Heart left ventricle (tissue), 16 donors: ENCODE results near the gene ANKUB1. TPM values are rescaled to one million over a fixed set of nuclear protein-coding genes. Genes with fewer than 3 reads are reported as not detected.

Experiments
- ATAC-seq, 4 donors: fragments of 200-7000 bp; cut with Tn5 transposase; one replicate each; pipeline ENCODE4 v1.9.1; 2020 to 2022; ENCODE audit warnings: moderate library complexity in 4 of 4, mild to moderate bottlenecking in 3 of 4, moderate number of reproducible peaks in 1 of 4
- DNase-seq, 5 donors: peaks; one replicate each; pipeline ENCODE4 v3.0.0-alpha.2; 2020
- H3K27ac ChIP-seq, 12 donors: fragments of 200-600 bp; sonication (generic) in 4 of 12; one replicate each; pipeline versions ENCODE4 v1.5.0 to v1.8.0; 2016 to 2022; ENCODE audit warnings: mild to moderate bottlenecking in 2 of 12
- H3K27me3 ChIP-seq, 9 donors: fragments of 200-600 bp; sonication (generic) in 2 of 9; one replicate each; pipeline versions ENCODE4 v1.5.1 to v1.8.0; 2016 to 2022; ENCODE audit warnings: mild to moderate bottlenecking in 3 of 9
- H3K36me3 ChIP-seq, 9 donors: fragments of 200-600 bp; sonication (generic) in 2 of 9; one replicate each; pipeline versions ENCODE4 v1.5.0 to v1.8.0; 2018 to 2022; ENCODE audit warnings: mild to moderate bottlenecking in 2 of 9
- H3K4me1 ChIP-seq, 12 donors: fragments of 200-600 bp; sonication (generic) in 4 of 12; one replicate each; pipeline versions ENCODE4 v1.5.0 to v1.8.0; 2016 to 2022; ENCODE audit warnings: mild to moderate bottlenecking in 3 of 12
- H3K4me3 ChIP-seq, 12 donors: fragments of 200-600 bp; sonication (generic) in 4 of 12; one replicate each; pipeline versions ENCODE4 v1.5.0 to v1.8.0; 2017 to 2022; ENCODE audit warnings: mild to moderate bottlenecking in 9 of 12, moderate library complexity in 4 of 12
- H3K9me3 ChIP-seq, 12 donors: fragments of 200-600 bp; sonication (generic) in 4 of 12; one replicate each; pipeline versions ENCODE4 v1.5.0 to v1.8.0; 2016 to 2022; ENCODE audit warnings: mild to moderate bottlenecking in 1 of 12
- CTCF ChIP-seq, 12 donors: fragments of 200-600 bp; sonication (generic) in 4 of 12; IDR thresholded peaks; one replicate each; pipeline versions ENCODE4 v1.5.0 to v1.8.0; 2018 to 2022; ENCODE audit warnings: antibody characterized with exemption in 12 of 12, mild to moderate bottlenecking in 5 of 12
- POLR2A ChIP-seq, 2 donors: fragments of 450-650 bp; IDR thresholded peaks; one replicate each; pipeline ENCODE4 v1.6.1; 2017; ENCODE audit warnings: antibody characterized with exemption in 2 of 2, mild to moderate bottlenecking in 2 of 2, moderate library complexity in 2 of 2
- WGBS, 4 donors: extraction: QIAGEN DNeasy Blood & Tissue Kit in 2 of 4; methylation state at CpG; one replicate each; pipeline versions ENCODE4 v1.1.5 to v1.1.7; 2013 to 2018; 5-methylcytosine and 5-hydroxymethylcytosine counted together
- intact Hi-C, 10 donors: fragments of 100-400 bp; cut with DNase I; formaldehyde crosslinking; loops; one replicate each; pipeline versions ENCODE4 v1.11.1 to v1.14.2; 2022
- polyA plus RNA-seq, 2 donors: library from polyadenylated mRNA; stranded (reverse); fragments of 200-250 nt; gene quantifications; one replicate each; pipeline ENCODE4 v1.2.3, GENCODE V29; 2013
- total RNA-seq, 9 donors: library from RNA; depleted of rRNA in 2 of 9; stranded (reverse); fragments of >200 nt in 2 of 9; fragmentation: NEBNext Ultra II Directional in 3 of 9; extraction: Animal tissue kit (Norgen Biotek cat#: 25700) in 3 of 9; gene quantifications; one replicate each; pipeline versions ENCODE4 v1.1.0 to v1.2.4, GENCODE V29; 2016 to 2023
- donor health status: ischemic (EF 13 %, LVEDD 7.1; RV severe dilation, severe dysfunction).
- donor health status: healthy with polysubstance abuse.
- donor health status: DM: no; HTN: yes; CAD: no.
- donor health status: DM: no; HTN: no; CAD: no.
- donor health status: ischemic (EF 25% LVEDD 6.9; RV normal size, moderate dysfunction).
- donor health status: ischemic (EF 25% LVEDD 5.7; RV mildly dilated, moderate dysfunction).
- donor health status: healthy.
- donor health status: DM: yes; HTN: yes; CAD: no.
- donor health status: ischemic (EF 35%, LVEDD 5.7; RV mildly dilated, moderate dysfunction).
- donor health status: nonischemic (EF 11% LVEDD 7.7; RV severe dilation, severe dysfunction).
- donor health status: DM: yes; HTN: yes; CAD: no.
- donor health status: PGD.
- donor health status: ischemic (EF 29% LVEDD 5.4; RV normal size, mild dysfunction).
- donor health status: nonischemic (EF 23%, LVEDD 6.1; RV moderate dilation, normal function).

ANKUB1 gene
- total and polyA plus RNA-seq, 11 donors: not detected

GRCh38 chr3:149763565-149764195 lies 28.7 kb downstream of the ANKUB1 start:
- DNase-seq: no peak
- Histone ChIP-seq H3K27ac (no peak overlapping the region), H3K4me1 (no peaks in the 10 kb centered on the region), H3K4me3 (no peak overlapping the region), H3K27me3 (peaks cover 0 to 33% (median 0%) of the 10 kb centered on the region in 9 donors), H3K9me3 (no peaks in the 10 kb centered on the region), H3K36me3 (no peaks in the 10 kb centered on the region)
- ATAC-seq: no peak
- intact Hi-C loops: no loop called here
- 74 to 81% (median 76%) methylated on average over 3 of the region's 3 CpGs for WGBS, 4 donors
- TF ChIP-seq POLR2A (IDR thresholded peaks at IDR 0.05) (no peak), CTCF (IDR thresholded peaks at IDR 0.05) (no peak)

GRCh38 chr3:149753717-149754116 lies 38.6 kb downstream of the ANKUB1 start:
- Histone ChIP-seq H3K27ac (no peak overlapping the region), H3K4me1 (peaks cover 0 to 19% (median 9%) of the 10 kb centered on the region in 12 donors), H3K9me3 (no peaks in the 10 kb centered on the region), H3K36me3 (peaks cover 0 to 24% (median 18%) of the 10 kb centered on the region in 9 donors), H3K27me3 (no peaks in the 10 kb centered on the region), H3K4me3 (no peak overlapping the region)
- intact Hi-C loops: loop anchor here in 2 of 10 donors (2.0 to 5.0 kb wide), 2 partner anchors 59 to 95 kb away; partner anchors contain the start of genes RNF13 (in 1 of the 2) and WWTR1 (in 1 of the 2)
- ATAC-seq (no peak), DNase-seq (no peak)
- TF ChIP-seq POLR2A (IDR thresholded peaks at IDR 0.05) (no peak), CTCF (IDR thresholded peaks at IDR 0.05) (no peak)

GRCh38 chr3:149752788-149753136 lies 39.6 kb downstream of the ANKUB1 start:
- H3K4me3 ChIP-seq: peak overlapping the region; percentile 65 to 94 (median 82)
- TF ChIP-seq POLR2A (IDR thresholded peaks at IDR 0.05): no peak
- TF ChIP-seq CTCF (IDR thresholded peaks at IDR 0.05): no peak
- ATAC-seq (peak in 1 of 4 donors; percentile 4), DNase-seq (no peak)
- H3K27me3 ChIP-seq: no peaks in the 10 kb centered on the region
- no peaks in the 10 kb centered on the region for H3K9me3 ChIP-seq
- H3K27ac ChIP-seq: peak overlapping the region in 10 of 12 donors; percentile 63 to 86 (median 72)
- intact Hi-C loops: loop anchor here in 2 of 10 donors (2.0 to 5.0 kb wide), 2 partner anchors 60 to 94 kb away; partner anchors contain the start of genes RNF13 (in 1 of the 2) and WWTR1 (in 1 of the 2)
- peaks cover 0 to 19% (median 9%) of the 10 kb centered on the region in 12 donors for H3K4me1 ChIP-seq
- peaks cover 0 to 34% (median 26%) of the 10 kb centered on the region in 9 donors for H3K36me3 ChIP-seq

- ATAC-seq (peak; percentile 91 to 99 (median 99)), DNase-seq (peak; percentile 67 to 84 (median 82))
- Histone ChIP-seq H3K9me3 (no peaks in the 10 kb centered on the region), H3K36me3 (peaks cover 0 to 39% (median 32%) of the 10 kb centered on the region in 9 donors), H3K27ac (peak within 1 kb of the TSS in 11 of 12 donors; percentile 51 to 86 (median 71)), H3K4me3 (peak within 1 kb of the TSS; percentile 65 to 94 (median 82)), H3K4me1 (peaks cover 0 to 19% (median 9%) of the 10 kb centered on the region in 12 donors), H3K27me3 (no peaks in the 10 kb centered on the region)
- 0% methylated on average over 51 to 52 of the region's 52 CpGs for WGBS, 4 donors
- TF ChIP-seq CTCF (IDR thresholded peaks at IDR 0.05) (peak in 11 of 12 donors; percentile 9 to 52 (median 35)), POLR2A (IDR thresholded peaks at IDR 0.05) (peak in 1 of 2 donors; percentile 53)
- intact Hi-C loops: loop anchor here in 2 of 10 donors (2.0 to 5.0 kb wide), 2 partner anchors 60 to 93 kb away; partner anchors contain the start of genes RNF13 (in 1 of the 2) and WWTR1 (in 1 of the 2)
Measured at GRCh38 chr3:149752051-149752787, 40.1 kb downstream of the ANKUB1 start, which contains the start of gene COMMD2. COMMD2 (minus strand) TSS chr3:149752489; CDS start chr3:149752444, 45 bp downstream.
